LNCaP clone FGC (cell line): ENCODE measurements around the gene LMNB1.
A peak's percentile ranks its signal among the peaks of the same experiment; 100 is the strongest.
"Not testable (repeated sequence)": the region's sequence is repeated elsewhere in the genome, so short reads cannot be mapped to it uniquely, and the experiment has no call there.

ENCODE experiments used
- DNase-seq: peaks from one replicate; pipeline ENCODE4 v3.0.0-alpha.2; 2011; ENCODE audit warnings: low read depth
- H3K4me3 ChIP-seq: 2 replicates; pipeline ENCODE4 v1.5.1; 2011; ENCODE audit warnings: mild to moderate bottlenecking, low read depth, low read length, control low read depth
- TF ChIP-seq, protein P1 (sequence below): IDR thresholded peaks from 2 replicates; pipeline ENCODE4 v1.5.1; 2012; ENCODE audit warnings: mild to moderate bottlenecking; ENCODE audit not compliant: control insufficient read depth, insufficient read depth; ENCODE audit errors: extremely low read depth

The LMNB1 gene

DNA sequence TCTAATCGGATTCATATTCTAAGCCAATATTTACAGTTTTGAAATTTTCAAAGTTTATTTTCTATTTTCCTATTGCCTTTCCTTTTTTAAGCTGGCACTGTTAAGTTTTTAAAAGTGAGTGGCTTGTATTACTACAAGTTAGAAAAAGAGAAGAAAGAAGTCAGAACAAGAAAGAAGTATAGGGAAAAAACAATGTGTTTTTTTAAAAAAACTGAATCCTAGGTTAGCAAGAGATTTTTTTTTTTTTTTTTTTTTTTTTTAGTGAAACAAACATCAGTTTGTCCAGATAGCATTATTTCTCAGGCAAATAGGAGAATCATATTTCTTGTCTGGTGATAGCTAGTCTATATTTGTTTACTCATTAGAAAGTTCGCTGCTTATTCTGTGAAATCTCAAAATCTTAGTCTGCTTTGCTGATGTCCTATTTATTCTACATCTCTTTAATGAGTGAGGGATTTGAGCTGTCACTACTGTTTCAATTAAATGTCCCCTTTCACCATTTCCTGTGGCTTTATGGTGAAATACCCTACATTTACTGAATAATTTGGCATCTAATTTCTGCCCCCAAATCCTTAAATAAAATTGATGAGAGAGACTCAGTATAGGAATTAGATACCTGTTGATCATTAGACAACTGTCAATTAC lies 19.1 kb upstream of the LMNB1 start:
- no peak for DNase-seq
- TF ChIP-seq, protein P1, sequence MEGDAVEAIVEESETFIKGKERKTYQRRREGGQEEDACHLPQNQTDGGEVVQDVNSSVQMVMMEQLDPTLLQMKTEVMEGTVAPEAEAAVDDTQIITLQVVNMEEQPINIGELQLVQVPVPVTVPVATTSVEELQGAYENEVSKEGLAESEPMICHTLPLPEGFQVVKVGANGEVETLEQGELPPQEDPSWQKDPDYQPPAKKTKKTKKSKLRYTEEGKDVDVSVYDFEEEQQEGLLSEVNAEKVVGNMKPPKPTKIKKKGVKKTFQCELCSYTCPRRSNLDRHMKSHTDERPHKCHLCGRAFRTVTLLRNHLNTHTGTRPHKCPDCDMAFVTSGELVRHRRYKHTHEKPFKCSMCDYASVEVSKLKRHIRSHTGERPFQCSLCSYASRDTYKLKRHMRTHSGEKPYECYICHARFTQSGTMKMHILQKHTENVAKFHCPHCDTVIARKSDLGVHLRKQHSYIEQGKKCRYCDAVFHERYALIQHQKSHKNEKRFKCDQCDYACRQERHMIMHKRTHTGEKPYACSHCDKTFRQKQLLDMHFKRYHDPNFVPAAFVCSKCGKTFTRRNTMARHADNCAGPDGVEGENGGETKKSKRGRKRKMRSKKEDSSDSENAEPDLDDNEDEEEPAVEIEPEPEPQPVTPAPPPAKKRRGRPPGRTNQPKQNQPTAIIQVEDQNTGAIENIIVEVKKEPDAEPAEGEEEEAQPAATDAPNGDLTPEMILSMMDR: no peak
- no peak overlapping the region for H3K4me3 ChIP-seq

DNA sequence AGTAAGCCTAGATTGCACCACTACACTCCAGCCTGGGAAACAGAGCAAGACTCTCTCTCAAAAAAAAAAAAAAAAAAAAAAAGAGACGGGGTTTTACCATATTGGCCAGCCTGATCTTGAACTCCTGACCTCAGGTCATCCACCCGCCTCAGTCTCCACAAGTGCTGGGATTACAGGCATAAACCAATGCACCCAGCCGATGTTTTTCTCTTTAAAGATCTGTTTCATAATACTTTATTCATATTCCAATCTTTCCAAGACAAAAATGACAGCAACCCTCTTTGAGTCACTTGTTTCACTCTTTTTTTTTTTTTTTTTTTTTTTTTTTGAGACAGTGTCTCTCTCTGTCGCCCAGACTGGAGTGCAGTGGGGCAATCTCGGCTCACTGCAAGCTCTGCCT lies 13.6 kb upstream of the LMNB1 start:
- no peak overlapping the region for H3K4me3 ChIP-seq
- DNase-seq: no peak
- TF ChIP-seq, protein P1: no peak

DNA sequence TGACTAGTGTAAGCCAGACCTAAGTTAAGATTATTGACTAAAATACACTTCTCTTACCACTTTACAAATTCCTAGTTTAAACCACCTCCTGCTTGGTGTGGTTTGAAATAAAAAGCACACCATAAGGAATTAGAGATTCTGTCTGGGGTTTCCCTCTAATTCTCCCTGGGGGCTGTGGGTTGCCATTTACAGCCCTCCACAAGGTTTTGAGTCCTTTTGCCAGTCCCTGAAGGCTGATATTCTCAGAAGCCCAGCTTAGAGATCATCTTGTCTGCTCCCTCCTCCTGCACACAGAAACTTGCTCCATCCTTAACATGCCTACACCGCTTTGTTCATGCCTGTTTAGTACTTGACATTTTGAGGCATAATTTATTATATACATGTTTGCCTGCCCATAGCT lies 7.2 kb upstream of the LMNB1 start:
- TF ChIP-seq, protein P1: no peak
- DNase-seq: no peak
- no peak overlapping the region for H3K4me3 ChIP-seq

DNA sequence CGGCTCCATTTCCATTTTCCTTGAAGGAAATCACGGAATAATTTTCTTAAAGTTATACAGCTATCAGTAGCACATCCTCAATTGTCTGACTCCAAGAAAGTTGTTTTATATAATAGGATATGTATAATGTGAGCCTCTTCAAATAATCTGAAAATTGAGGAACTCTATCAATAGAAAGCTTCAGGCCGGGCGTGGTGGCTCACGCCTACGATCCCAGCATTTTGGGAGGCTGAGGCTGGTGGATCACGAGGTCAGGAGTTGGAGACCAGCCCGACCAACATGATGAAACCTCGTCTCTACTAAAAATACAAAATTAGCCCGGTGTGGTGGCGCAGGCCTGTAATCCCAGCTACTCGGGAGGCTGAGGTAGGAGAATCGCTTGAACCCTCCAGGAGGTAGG lies 3.4 kb upstream of the LMNB1 start:
- not testable (repeated sequence) for DNase-seq, H3K4me3 ChIP-seq

DNA sequence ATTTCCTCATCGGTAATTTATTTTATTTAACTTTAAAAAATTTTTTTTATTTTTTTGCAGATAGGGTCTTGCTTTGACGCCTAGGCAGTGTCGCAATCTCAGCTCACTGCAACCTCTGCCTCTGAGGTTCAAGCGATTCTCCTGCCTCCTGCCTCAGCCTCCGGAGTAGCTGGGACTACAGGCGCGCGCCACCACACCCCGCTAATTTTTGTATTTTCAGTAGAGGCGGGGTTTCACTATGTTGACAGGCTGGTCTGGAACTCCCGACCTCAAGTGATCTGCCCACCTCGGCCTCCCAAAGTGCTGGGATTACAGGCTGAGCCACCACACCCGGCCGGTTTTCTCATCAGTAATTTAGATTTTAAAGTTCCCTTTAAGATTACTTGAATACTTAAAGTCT lies 2.3 kb upstream of the LMNB1 start:
- DNase-seq, H3K4me3 ChIP-seq: not testable (repeated sequence)

DNA sequence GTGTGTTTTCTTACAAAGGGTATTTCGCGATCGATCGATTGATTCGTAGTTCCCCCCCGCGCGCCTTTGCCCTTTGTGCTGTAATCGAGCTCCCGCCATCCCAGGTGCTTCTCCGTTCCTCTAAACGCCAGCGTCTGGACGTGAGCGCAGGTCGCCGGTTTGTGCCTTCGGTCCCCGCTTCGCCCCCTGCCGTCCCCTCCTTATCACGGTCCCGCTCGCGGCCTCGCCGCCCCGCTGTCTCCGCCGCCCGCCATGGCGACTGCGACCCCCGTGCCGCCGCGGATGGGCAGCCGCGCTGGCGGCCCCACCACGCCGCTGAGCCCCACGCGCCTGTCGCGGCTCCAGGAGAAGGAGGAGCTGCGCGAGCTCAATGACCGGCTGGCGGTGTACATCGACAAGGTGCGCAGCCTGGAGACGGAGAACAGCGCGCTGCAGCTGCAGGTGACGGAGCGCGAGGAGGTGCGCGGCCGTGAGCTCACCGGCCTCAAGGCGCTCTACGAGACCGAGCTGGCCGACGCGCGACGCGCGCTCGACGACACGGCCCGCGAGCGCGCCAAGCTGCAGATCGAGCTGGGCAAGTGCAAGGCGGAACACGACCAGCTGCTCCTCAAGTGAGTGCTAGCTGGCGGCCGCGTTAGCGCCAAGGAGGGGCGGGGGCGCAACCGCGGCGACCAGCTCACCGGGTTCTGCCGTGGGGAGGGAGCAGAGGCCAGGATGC lies 480 bp downstream of the LMNB1 start:
- DNase-seq: peak; percentile 65
- TF ChIP-seq, protein P1: peak; percentile 37; the same call in 1 of the 2 replicates

DNA sequence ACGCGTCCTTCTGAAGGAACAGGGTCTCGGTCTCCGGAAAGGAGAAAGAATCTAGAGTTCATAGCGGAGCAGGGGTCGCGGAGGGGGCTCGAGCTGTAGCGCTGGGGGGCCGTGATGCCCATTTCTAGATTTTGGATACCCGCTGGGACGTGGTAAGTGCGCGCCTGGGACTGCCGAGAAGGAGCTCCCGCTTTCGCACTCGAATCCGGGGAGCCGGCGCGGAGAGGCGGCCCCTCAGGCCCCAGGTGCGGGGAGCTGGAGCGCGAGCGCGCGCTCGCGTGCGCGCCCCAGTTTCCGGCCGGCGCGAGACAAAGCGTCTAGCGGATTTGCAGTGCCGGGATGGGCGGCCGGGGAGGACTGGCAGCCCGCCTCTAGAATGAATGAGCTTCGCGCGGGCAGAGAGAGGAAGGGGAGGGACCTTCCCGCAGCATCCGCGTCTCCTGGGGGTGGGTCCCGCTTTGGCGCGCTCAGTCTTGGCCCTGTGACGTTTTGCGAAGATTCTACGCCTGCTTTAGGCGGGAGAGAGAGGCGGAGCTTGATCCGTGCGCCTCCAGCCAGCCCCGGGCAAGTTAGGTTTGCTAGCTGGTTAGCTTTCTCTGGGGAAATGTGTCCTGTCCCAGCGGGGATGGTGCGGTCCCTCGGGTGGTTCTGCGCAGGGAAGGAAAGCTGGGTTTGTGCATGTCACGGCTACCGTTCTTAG lies 1.2 kb downstream of the LMNB1 start:
- peak; percentile 85 for DNase-seq
- peak overlapping the region; percentile 88 for H3K4me3 ChIP-seq
- TF ChIP-seq, protein P1: no peak

More for the DNA sequence above, 480 bp downstream of the LMNB1 start:
- H3K4me3 ChIP-seq: peak overlapping the region; percentile 88
